Activated CD4-positive, alpha-beta T cell treated with anti-CD3 and anti-CD28 coated beads, Interleukin-2, amount 50 U/mL, for 16 hours (primary cell): ENCODE results near the gene AKT1.

Source experiments
- DNase-seq: peaks from one replicate; pipeline ENCODE4 v3.0.0-alpha.2; 2020

AKT1 gene

GRCh38 chr14:104784846-104785707 is 10.5 kb downstream of the AKT1 start:
- DNase-seq: no peak

GRCh38 chr14:104784218-104784568 is 11.4 kb downstream of the AKT1 start:
- no peak for DNase-seq

DNA sequence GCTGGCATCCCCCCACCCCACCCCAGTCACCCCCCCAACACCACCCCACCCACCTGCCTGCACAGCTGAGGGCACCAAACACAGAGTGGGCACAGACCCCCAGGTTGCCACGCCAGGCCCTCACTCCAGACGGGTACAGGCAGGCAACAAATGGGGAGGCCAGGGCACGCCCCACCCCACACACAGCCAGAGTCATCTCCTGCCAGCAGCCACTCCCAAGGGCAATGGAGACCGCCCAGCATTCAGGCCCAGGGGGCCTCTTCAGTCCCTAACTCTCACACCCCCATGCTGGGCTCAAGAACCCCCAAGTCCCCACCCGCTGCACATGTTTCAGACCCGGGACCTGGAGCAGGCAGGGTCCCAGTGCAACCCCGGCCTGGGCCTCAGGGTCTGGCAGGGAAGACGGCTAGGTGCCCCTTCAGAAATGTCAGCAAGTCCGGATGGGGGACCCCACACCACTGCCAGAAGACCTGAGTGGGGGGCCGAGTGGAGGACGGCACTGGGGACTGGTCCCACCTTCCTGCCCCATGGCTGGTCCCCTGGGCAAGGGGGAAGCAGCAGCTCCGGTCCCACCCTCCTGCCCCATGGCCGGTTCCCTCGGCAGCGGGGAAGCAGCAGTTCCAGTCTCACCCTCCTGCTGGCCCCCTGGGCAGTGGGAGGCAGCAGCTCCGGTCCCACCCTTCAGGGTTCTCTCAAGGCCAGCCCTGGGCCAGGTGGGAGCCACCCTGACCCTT is 11.9 kb downstream of the AKT1 start:
- DNase-seq: no peak

DNA sequence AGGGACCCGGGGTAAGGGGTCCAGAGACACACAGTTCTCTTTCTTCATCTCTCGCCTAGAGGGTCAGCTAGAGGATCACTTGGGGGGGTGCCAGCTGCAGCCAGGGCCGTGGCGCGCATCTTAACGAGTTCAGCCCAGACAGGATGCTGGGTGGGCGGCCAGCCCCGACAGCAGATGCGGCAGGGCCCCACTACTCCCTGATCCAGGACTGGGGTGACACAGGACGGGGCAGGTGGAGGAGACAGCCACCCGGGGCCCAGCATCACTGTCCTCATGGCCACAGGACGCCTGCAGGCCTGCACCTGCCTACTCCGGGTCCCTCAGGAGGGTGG is 12.8 kb downstream of the AKT1 start:
- DNase-seq: no peak

DNA sequence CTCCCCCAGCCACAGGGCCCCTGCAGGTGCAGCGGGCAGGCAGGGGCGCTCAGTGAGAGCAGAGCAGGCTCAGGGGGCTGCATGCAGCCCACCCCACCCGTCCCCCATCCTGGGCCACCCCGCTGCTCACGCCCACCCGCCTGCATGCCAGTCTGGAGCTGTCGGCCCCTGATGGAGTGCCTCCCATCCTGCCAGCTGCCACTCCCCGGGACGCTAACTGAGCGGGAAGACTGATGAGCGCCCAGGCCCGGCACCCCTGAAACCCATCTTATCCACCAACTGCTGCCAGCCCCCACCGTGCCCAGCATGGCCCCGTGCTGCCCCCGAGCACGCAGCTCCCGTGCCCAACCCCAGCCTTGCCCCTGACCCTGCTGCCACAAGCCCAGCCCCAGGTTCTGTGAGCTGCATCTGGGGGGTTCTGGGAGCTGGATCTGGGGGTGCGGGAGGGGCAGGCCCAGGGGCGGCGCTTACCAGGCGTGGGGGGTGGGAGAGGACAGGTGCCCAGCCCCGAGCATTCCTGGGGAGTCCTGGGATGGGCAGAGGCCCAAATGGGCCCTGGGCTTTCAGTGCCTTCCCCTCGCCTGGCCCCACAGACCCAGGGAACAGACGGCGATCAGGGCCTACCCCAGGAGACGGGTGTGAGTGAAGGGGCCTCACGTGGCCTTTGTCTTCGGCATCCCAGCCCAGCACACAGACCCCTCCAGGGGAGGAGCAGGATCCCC is 13.3 kb downstream of the AKT1 start:
- DNase-seq: no peak

- no peak for DNase-seq
Measured at GRCh38 chr14:104781271-104782077, 14.1 kb downstream of the AKT1 start.

GRCh38 chr14:104780513-104781030 is 15.0 kb downstream of the AKT1 start:
- DNase-seq: no peak

DNA sequence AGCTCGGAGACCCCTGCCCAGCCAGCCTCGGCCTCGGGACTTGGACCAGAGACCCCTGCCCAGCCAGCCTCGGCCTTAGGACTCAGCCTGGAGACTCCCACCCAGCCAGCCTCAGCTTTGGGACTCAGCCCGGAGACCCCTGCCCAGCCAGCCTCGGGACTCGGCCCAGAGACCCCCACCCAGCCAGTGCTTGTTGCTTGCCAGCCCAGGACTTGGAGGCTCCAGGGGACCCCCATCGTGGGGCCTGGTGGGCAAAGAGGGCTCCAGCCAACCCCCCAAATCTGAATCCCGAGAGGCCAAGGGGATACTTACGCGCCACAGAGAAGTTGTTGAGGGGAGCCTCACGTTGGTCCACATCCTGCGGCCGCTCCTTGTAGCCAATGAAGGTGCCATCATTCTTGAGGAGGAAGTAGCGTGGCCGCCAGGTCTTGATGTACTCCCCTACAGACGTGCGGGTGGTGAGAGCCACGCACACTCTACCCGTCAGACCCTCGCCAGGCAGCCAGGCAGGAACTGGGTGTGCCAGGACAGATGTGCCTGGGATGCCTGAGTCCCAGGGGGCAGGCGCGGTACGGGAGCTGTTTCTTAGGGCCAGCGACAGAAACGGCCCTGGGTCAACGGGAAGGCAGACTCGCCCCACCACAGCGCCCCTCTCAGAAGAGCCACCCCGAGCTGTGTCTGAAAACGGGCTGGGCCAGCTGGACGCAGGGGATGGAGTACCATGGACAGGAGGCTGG is 15.6 kb downstream of the AKT1 start:
- no peak for DNase-seq

DNA sequence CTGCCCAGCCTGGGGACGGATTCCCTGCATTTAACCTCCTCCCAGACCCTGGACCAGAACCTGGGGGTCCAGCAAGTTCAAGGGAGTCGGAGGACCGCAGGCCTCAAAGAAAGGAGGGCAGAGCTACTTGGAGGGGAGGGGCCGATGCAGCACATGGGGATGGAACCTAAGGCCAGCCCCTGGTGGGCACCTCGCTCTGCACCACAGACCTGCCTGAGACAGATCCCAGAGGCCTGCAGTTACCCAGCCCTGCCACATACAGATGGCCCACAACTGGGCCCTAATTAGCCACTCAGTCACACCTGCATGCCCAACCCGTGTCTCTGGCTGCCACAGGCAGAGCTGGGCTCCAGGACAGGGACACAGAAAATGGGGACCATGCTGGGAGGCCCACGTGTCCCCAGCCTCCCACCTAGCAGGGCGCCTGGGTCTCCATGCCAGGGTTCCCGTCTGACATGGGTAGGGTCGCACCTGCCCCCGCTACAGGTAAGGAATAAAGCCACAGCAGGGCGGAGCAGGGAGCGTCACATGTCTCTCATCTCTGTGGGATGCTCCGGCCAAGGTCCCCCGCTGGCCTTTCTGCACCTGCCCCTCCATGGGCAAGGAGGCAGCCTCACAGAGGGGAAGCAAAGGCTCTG is 16.7 kb downstream of the AKT1 start:
- no peak for DNase-seq

DNA sequence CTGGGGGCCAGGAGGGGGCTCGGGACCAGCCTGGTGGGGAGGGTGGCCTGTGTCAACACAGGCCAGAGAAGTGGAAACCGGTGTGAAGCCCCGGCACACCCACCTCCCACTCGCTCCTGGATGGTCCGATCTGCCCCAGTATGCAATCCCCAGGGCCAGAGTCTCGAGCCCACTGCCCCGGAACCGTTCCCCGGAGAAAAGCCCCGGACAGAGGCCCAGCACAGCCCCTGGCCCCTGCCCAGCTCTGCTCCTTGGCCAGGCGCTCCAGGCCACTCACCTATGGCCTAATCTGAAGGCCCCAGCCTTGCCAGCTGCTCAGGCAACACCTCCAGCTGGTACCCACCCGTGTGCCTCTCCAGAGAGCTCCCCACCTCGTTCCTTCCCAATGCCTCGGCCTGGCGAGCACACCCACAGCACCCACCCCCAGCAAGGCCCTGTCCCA is 17.7 kb downstream of the AKT1 start:
- DNase-seq: no peak

DNA sequence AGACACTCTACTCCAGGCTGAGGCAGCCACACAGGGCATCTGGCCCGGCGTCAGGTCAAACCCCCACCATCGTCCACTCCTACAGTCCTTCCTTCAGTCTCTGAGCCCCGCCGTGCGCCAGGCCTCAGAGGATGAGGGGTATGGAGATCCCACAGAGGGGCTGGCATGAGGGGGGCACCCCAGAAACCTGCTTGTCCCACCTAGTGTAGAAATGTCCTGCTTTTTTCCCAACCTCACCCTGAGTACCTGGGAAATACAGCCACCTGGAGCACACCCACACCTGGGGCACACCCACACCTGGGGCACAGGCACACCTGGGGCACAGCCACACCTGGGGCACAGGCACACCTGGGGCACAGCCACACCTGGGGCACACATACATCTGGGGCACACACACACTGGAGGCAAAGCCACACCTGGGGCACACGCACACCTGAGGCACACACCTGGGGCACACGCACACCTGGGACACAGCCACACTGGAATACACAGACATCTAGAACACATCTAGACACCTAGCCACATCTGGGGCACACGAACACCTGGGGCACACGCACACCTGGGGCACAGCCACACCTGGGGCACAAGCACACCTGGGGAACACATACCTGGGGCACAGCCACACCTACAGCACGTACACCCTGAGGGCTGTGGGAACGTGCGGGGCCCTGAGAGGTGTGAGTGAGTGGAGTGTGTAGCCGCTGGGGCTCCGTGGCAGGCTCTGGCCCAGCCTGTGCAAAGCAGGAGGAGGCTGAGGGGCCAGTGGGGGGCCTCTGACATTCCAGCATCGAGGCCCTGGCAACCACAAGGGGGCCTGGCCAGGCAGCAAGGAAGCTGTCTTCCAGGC is 18.4 kb downstream of the AKT1 start:
- DNase-seq: no peak

DNA sequence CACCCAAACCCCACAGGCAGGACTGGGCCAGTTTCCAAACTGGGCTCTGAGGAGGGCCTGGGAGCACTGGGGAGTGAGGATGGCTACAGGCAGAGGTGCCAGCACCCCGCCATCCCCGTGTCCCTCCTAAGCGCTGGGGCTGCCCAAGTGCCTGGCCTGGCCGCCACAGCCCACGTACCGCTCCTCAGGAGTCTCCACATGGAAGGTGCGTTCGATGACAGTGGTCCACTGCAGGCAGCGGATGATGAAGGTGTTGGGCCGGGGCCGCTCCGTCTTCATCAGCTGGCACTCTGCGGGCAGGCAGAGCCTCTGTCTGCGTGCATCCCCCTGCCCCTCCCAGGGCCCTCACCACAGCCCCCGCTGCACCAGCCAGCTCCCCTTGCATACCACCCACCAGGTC is 19.1 kb downstream of the AKT1 start:
- DNase-seq: no peak

DNA sequence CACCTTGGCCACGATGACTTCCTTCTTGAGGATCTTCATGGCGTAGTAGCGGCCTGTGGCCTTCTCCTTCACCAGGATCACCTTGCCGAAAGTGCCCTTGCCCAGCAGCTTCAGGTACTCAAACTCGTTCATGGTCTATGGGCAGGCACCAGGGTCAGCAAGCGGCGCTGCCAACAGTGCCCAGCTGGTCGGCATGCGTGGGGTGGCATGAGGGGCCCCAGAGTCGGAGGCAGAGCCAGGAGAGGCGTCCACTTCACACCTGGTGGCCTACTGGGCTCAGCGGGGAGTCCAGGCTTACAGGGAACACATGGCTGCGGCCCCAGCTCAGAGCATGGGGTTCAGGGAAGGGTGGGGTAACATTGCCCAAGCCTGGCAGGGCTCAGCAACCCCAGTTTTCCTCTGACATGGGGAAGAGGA is 20.5 kb downstream of the AKT1 start:
- DNase-seq: no peak

- DNase-seq: no peak
Measured at GRCh38 chr14:104774453-104775072, 21.0 kb downstream of the AKT1 start.

GRCh38 chr14:104773505-104774452 is 21.8 kb downstream of the AKT1 start:
- no peak for DNase-seq

- DNase-seq: no peak
Measured at GRCh38 chr14:104772707-104773504, 22.6 kb downstream of the AKT1 start.

GRCh38 chr14:104771918-104772706 is 23.4 kb downstream of the AKT1 start:
- DNase-seq: no peak
